Activated CD8-positive, alpha-beta memory T cell treated with anti-CD3 and anti-CD28 coated beads for 1 hour (primary cell): Measurements from ENCODE around the gene ATP6V0A1.
A peak's percentile ranks its signal among the peaks of the same experiment; 100 is the strongest.
"Not testable (repeated sequence)": the region's sequence is repeated elsewhere in the genome, so short reads cannot be mapped to it uniquely, and the experiment has no call there.

ENCODE experiments used
- DNase-seq, 2 donors: peaks; one replicate each; pipeline ENCODE4 v3.0.0-alpha.2; 2020; ENCODE audit warnings: low read depth in 1 of 2; ENCODE audit errors: extremely low read depth in 1 of 2

The ATP6V0A1 gene

GRCh38 chr17:42537156-42537805 lies 78.6 kb downstream of the ATP6V0A1 start:
- DNase-seq, result no peak

GRCh38 chr17:42537826-42538451 lies 79.3 kb downstream of the ATP6V0A1 start:
- DNase-seq, result no peak

GRCh38 chr17:42538482-42538881 lies 79.8 kb downstream of the ATP6V0A1 start:
- no peak for DNase-seq

- not testable (repeated sequence) for DNase-seq
Measured at GRCh38 chr17:42540558-42540957, 81.9 kb downstream of the ATP6V0A1 start.

- no peak for DNase-seq
Measured at GRCh38 chr17:42541041-42541833, 82.6 kb downstream of the ATP6V0A1 start.

- DNase-seq, result no peak
Measured at GRCh38 chr17:42543190-42544079, 84.8 kb downstream of the ATP6V0A1 start.

GRCh38 chr17:42544874-42545283 lies 86.2 kb downstream of the ATP6V0A1 start:
- DNase-seq, result no peak

- not testable (repeated sequence) for DNase-seq
Measured at GRCh38 chr17:42545755-42546505, 87.3 kb downstream of the ATP6V0A1 start.

- no peak for DNase-seq
Measured at GRCh38 chr17:42547001-42547461, 88.4 kb downstream of the ATP6V0A1 start.

GRCh38 chr17:42547698-42548069 lies 89.0 kb downstream of the ATP6V0A1 start:
- no peak for DNase-seq

- peak; percentile 60 to 65 for DNase-seq
Measured at GRCh38 chr17:42548070-42548837, 89.6 kb downstream of the ATP6V0A1 start.

- DNase-seq, result no peak
Measured at GRCh38 chr17:42548993-42549755, 90.5 kb downstream of the ATP6V0A1 start.

- not testable (repeated sequence) for DNase-seq
Measured at GRCh38 chr17:42552736-42553135, 94.1 kb downstream of the ATP6V0A1 start, which contains the start of gene HSD17B1. Gene HSD17B1, plus strand, starts transcription at chr17:42552923. Its CDS starts 11 bp downstream, at chr17:42552934.

GRCh38 chr17:42553161-42553818 lies 94.6 kb downstream of the ATP6V0A1 start:
- DNase-seq, result no peak

GRCh38 chr17:42553866-42554249 lies 95.2 kb downstream of the ATP6V0A1 start:
- DNase-seq, result no peak

- DNase-seq, result peak; percentile 42 to 62
Measured at GRCh38 chr17:42554250-42555121, 95.8 kb downstream of the ATP6V0A1 start.

GRCh38 chr17:42555122-42555622 lies 96.5 kb downstream of the ATP6V0A1 start:
- no peak for DNase-seq
